Osteocyte (in vitro differentiated cells): ENCODE data around the gene SIGLEC1. TPM values are rescaled to one million over a fixed set of nuclear protein-coding genes. Genes with fewer than 3 reads are reported as not detected.

ENCODE experiments used
- DNase-seq: peaks from one replicate; pipeline ENCODE4 v3.0.0; 2021; ENCODE audit warnings: mixed read lengths; ENCODE audit not compliant: unreplicated experiment; ENCODE audit errors: extremely low spot score
- H3K27ac Mint-ChIP-seq: one replicate; pipeline ENCODE4 v1.8.0; 2021; ENCODE audit warnings: mild to moderate bottlenecking, mixed read lengths; ENCODE audit not compliant: unreplicated experiment
- H3K27me3 Mint-ChIP-seq: one replicate; pipeline ENCODE4 v1.8.0; 2021; ENCODE audit warnings: mixed read lengths; ENCODE audit not compliant: unreplicated experiment
- H3K36me3 Mint-ChIP-seq: one replicate; pipeline ENCODE4 v1.8.0; 2021; ENCODE audit warnings: mixed read lengths; ENCODE audit not compliant: unreplicated experiment
- H3K4me1 Mint-ChIP-seq: one replicate; pipeline ENCODE4 v1.8.0; 2021; ENCODE audit warnings: mixed read lengths; ENCODE audit not compliant: unreplicated experiment
- H3K4me3 Mint-ChIP-seq: one replicate; pipeline ENCODE4 v1.8.0; 2021; ENCODE audit warnings: mild to moderate bottlenecking, moderate library complexity, mixed read lengths; ENCODE audit not compliant: unreplicated experiment
- H3K9me3 Mint-ChIP-seq: one replicate; pipeline ENCODE4 v1.8.0; 2021; ENCODE audit warnings: mixed read lengths; ENCODE audit not compliant: unreplicated experiment
- CTCF ChIP-seq: fragments of 200-600 bp; sonication (generic); IDR thresholded peaks from 2 replicates; pipeline ENCODE4 v1.5.0; 2021; ENCODE audit warnings: antibody characterized with exemption, mild to moderate bottlenecking, moderate library complexity
- total RNA-seq: library from RNA; stranded (reverse); gene quantifications from 2 replicates; pipeline ENCODE4 v1.2.1, GENCODE V29; 2021

The SIGLEC1 gene
- total RNA-seq, 1 donor from 2014 or later: 0.21 TPM

- no peak for DNase-seq
These were observed 8.3 kb downstream of the SIGLEC1 start for GRCh38 chr20:3704087-3704486.

GRCh38 chr20:3702611-3703391 is 9.6 kb downstream of the SIGLEC1 start:
- no peak for TF ChIP-seq CTCF
- Mint-ChIP-seq H3K27me3 (no peaks in the 10 kb centered on the region), H3K9me3 (no peaks in the 10 kb centered on the region), H3K4me1 (peaks cover 12% of the 10 kb centered on the region), H3K36me3 (no peaks in the 10 kb centered on the region), H3K27ac (no peak overlapping the region), H3K4me3 (no peak overlapping the region)
- DNase-seq: no peak

More at GRCh38 chr20:3704087-3704486, 8.3 kb downstream of the SIGLEC1 start:
- H3K36me3 Mint-ChIP-seq: no peaks in the 10 kb centered on the region
- no peak overlapping the region for H3K4me3 Mint-ChIP-seq
- H3K27ac Mint-ChIP-seq: no peak overlapping the region
- no peaks in the 10 kb centered on the region for H3K27me3 Mint-ChIP-seq
- H3K9me3 Mint-ChIP-seq: no peaks in the 10 kb centered on the region
- no peak for TF ChIP-seq CTCF
- peaks cover 13% of the 10 kb centered on the region for H3K4me1 Mint-ChIP-seq

- Mint-ChIP-seq H3K9me3 (no peaks in the 10 kb centered on the region), H3K4me1 (no peaks in the 10 kb centered on the region), H3K36me3 (no peaks in the 10 kb centered on the region), H3K4me3 (no peak overlapping the region), H3K27me3 (no peaks in the 10 kb centered on the region), H3K27ac (no peak overlapping the region)
- no peak for DNase-seq
- TF ChIP-seq CTCF: no peak
These were observed 11.1 kb downstream of the SIGLEC1 start for GRCh38 chr20:3701061-3701998.

GRCh38 chr20:3699037-3699436 is 13.4 kb downstream of the SIGLEC1 start:
- no peak for TF ChIP-seq CTCF
- DNase-seq: no peak
- H3K9me3 Mint-ChIP-seq: no peaks in the 10 kb centered on the region
- no peak overlapping the region for H3K27ac Mint-ChIP-seq
- H3K4me3 Mint-ChIP-seq: no peak overlapping the region
- no peaks in the 10 kb centered on the region for H3K27me3 Mint-ChIP-seq
- no peaks in the 10 kb centered on the region for H3K36me3 Mint-ChIP-seq
- H3K4me1 Mint-ChIP-seq: no peaks in the 10 kb centered on the region

GRCh38 chr20:3698591-3699001 is 13.8 kb downstream of the SIGLEC1 start:
- DNase-seq: no peak
- no peak overlapping the region for H3K4me3 Mint-ChIP-seq
- H3K27me3 Mint-ChIP-seq: no peaks in the 10 kb centered on the region
- no peaks in the 10 kb centered on the region for H3K36me3 Mint-ChIP-seq
- H3K9me3 Mint-ChIP-seq: no peaks in the 10 kb centered on the region
- TF ChIP-seq CTCF: no peak
- no peak overlapping the region for H3K27ac Mint-ChIP-seq
- no peaks in the 10 kb centered on the region for H3K4me1 Mint-ChIP-seq
